Activated CD4-positive, alpha-beta T cell treated with anti-CD3 and anti-CD28 coated beads for 36 hours (primary cell): ENCODE results near the gene ZNF728. TPM values are rescaled to one million over a fixed set of nuclear protein-coding genes. Genes with fewer than 3 reads are reported as not detected.
"Not testable (repeated sequence)": the region's sequence is repeated elsewhere in the genome, so short reads cannot be mapped to it uniquely, and the experiment has no call there.

Experiments
- ATAC-seq: fragments of 200-7000 bp; cut with Tn5 transposase; one replicate; pipeline ENCODE4 v1.10.0; 2021; ENCODE audit warnings: mild to moderate bottlenecking, moderate library complexity
- CTCF ChIA-PET: fragments of 350-600 bp; sonication (Branson Sonifier 250); formaldehyde crosslinking; loops from one replicate; lab custom pipeline; 2021; ENCODE audit warnings: antibody characterized with exemption; lab: Charles Lee
- POLR2A ChIA-PET: fragments of 350-600 bp; sonication (Branson Sonifier 250); formaldehyde crosslinking; loops from one replicate; lab custom pipeline; 2021; ENCODE audit warnings: antibody characterized with exemption, inconsistent platforms; lab: Charles Lee
- DNase-seq: peaks from one replicate; pipeline ENCODE4 v3.0.0-alpha.2; 2020
- H3K27ac Mint-ChIP-seq: one replicate; pipeline ENCODE4 v1.8.0; 2021; ENCODE audit warnings: mixed read lengths
- H3K27me3 Mint-ChIP-seq: one replicate; pipeline ENCODE4 v1.8.0; 2021; ENCODE audit warnings: mixed read lengths
- H3K36me3 Mint-ChIP-seq: one replicate; pipeline ENCODE4 v1.8.0; 2021; ENCODE audit warnings: low read depth, mixed read lengths
- H3K4me1 Mint-ChIP-seq: one replicate; pipeline ENCODE4 v1.8.0; 2021; ENCODE audit warnings: mixed read lengths
- H3K4me3 Mint-ChIP-seq: one replicate; pipeline ENCODE4 v1.8.0; 2021; ENCODE audit warnings: mild to moderate bottlenecking, moderate library complexity, mixed read lengths
- H3K9me3 Mint-ChIP-seq: one replicate; pipeline ENCODE4 v1.8.0; 2021; ENCODE audit warnings: low read depth, mixed read lengths
- intact Hi-C, 2 experiments: fragments of 100-400 bp; cut with DNase I in 1 of 2; cut with micrococcal nuclease in 1 of 2; formaldehyde crosslinking; loops; one replicate each; pipeline versions ENCODE4 v1.14.2 to v1.15.1; 2022 to 2024; cut with DNase I, micrococcal nuclease
- total RNA-seq, 2 experiments: library from RNA; stranded (reverse); gene quantifications; one replicate each; pipeline ENCODE4 v1.2.3, GENCODE V29; 2021

Gene ZNF728
- total RNA-seq, 2 experiments from 2014 or later: not detected

DNA sequence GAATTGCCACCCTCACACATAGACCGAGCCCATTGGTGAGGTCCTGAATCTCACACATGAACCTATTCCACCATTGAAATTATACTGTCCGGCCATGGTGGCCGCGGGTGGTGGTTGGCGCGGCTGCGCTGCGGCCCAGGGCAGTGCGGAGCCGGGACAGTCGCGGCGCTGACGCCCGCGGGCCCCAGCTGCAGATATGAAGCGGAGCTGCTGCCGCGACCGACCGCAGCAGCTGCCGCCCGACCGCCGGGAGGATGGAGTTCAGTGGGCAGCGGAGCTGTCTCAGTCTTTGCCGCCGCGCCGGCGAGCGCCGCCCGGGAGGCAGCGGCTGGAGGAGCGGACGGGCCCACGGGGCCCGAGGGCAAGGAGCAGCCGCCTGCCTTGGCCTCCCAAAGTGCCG, 77.8 kb downstream of the ZNF728 start:
- H3K27ac Mint-ChIP-seq, CTCF ChIA-PET, H3K36me3 Mint-ChIP-seq, ATAC-seq, H3K27me3 Mint-ChIP-seq, intact Hi-C loops, H3K4me1 Mint-ChIP-seq, DNase-seq, POLR2A ChIA-PET, H3K4me3 Mint-ChIP-seq: not testable (repeated sequence)
- peaks cover 11% of the 10 kb centered on the region for H3K9me3 Mint-ChIP-seq

Other genes starting within 250 kb of the ZNF728 start
- gene ZNF99, start 219.0 kb downstream of the ZNF728 start, total RNA-seq: not detected
- gene ZNF723, start 170.9 kb downstream of the ZNF728 start, total RNA-seq: not detected
- gene ZNF730, start 113.8 kb upstream of the ZNF728 start, total RNA-seq: 1 to 10 TPM; 2.1 to 3.8 TPM
- gene ZNF724, start 247.2 kb upstream of the ZNF728 start, total RNA-seq: 10 to 100 TPM; 15.1 to 19.1 TPM